GM18517 (cell line): Measurements from ENCODE around the gene TTLL4.

ENCODE experiments used
- ATAC-seq: cut with Tn5 transposase; IDR thresholded peaks from one replicate; pipeline ENCODE4 v1.9.1; 2021; ENCODE audit warnings: mild to moderate bottlenecking, moderate library complexity; ENCODE audit not compliant: unreplicated experiment

The TTLL4 gene

DNA sequence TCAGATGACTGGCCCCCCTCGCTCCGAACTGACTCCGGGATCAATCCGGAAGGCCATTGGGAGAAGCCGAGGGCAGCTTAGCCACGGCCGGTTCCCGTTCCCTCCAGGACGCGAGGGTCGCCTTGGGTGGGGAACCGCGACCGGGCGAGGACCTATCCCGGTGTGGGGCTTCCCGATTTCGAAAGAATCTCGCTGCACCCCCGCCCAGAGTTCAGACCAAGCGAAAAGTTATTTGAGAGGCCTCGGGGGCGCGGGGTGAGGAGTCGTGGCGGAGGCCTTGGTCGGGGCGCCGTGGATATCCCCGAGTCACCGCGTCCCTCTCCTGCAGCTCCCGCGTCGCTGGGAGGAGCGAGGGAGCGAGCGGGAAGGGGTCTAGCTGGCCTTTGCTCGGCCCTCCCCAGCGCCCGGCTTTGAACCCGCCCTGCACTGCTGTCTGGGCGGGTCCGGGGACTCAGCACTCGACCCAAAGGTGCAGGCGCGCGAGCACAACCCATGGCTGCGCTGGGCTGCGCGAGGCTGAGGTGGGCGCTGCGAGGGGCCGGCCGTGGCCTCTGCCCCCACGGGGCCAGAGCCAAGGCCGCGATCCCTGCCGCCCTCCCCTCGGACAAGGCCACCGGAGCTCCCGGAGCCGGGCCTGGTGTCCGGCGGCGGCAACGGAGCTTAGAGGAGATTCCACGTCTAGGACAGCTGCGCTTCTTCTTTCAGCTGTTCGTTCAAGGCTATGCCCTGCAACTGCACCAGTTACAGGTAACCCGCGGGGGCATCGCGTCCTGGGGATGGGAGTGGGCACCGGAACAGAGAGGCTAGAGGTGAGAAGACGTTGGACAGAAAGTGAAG, 71.3 kb downstream of the TTLL4 start, which contains the start of gene CYP27A1:
Gene CYP27A1, plus strand, starts transcription at position 457 of the 837 bp plus-strand sequence. Its CDS starts 36 bp downstream, at position 493.
- no peak for ATAC-seq

DNA sequence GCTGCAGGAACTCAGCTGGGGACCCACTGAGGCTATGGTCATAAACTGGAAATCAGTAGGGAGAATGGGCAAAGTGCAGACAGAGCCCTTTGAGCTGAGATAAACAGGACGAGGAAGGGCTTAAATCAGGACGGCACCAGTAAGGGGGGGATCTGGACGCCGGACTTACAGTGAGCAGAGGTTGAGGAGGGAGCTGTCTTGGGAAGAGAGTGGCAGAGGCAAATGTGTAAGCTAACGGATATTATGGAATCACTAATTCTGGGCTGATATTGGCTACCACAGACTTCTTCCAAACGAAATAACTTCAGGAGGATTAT, 71.9 kb downstream of the TTLL4 start:
- ATAC-seq: no peak

DNA sequence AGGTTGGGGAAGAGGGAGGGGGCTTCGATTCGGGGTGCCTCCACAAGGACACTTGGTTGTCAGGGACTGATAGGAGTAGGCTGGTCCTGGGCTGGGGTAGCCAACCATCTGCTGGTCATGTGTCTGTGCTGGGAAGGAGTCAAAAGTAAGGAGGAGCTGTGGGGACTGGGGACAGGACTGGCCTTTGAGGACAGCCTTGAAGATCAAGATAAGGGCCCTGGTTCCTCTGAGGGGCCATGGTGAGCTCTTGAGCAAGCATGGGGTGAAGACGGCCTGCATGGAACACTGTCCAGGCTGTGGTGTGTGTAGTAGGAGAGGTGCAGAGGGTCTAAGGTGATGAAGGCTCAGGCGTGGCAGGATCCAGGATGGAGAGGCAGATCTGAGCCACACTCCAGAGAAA, 73.1 kb downstream of the TTLL4 start:
- no peak for ATAC-seq

DNA sequence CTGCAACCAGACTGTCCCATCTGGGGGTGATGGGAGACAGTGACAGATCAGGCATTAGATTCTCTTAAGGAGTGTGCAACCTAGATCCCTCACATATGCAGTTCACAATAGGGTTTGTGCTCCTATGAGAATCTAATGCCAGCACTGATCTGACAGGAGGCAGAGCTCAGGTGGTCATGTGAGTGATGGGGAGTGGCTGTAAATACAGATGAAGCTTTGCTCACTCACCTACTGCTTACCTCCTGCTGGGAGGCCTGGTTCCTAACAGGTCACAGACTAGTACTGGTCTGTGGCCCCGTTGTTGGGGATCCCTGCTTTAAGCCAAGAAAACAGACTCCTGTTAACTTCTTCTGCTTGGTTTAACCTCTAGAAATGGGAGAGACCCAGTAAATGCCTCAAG, 74.5 kb downstream of the TTLL4 start:
- no peak for ATAC-seq

DNA sequence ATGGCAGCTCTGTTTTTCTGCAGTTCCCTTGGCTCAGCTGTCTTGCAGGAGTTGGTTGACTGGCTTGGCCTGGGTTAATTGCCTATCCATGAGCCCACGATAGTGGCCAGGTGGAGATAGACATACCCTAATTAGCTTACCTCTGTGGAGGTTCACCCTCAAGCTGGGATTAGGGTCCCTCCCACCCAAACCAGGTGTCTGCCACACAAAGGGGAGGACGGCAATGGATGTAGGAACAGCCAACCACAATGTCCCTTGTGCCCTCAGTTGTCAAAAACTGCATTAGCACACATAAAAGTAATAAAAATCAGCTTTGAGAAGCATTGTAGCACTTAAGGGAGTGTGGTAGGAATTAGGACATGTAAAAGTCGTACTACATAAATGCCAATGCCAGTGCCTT, 75.5 kb downstream of the TTLL4 start:
- ATAC-seq: no peak

DNA sequence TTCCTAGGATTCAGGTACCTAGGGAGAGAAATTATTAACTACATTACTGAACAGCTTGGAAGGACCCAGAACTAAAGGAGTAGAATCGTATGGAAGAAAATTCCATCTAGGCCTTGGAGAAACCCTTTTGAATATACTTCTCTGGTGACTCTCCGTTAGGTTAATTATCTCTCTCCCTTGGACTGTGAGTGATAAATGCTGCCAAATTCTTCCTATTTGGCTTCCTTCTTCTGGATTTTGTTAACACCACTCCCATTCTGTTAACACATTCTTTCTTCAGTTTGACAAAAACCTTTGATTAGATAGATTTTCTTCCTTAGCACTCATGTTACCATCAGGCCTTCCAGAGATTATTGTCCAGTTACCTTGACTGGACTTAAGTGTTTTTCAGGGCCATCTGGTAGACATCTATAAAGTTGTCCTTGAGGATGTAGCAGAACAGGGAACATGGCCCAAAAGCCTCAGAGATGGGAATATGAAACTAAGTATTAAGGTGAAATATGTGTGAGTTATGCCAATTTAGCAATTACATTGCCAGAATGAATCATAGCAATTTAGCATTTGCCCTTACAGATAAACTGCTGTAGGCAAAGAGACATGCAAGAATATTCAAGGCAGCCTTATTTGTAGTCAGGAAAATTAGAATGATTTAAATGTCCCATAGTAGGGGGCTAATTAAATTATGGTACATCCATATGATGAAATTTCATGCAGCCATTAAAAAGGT, 78.1 kb downstream of the TTLL4 start:
- no peak for ATAC-seq

DNA sequence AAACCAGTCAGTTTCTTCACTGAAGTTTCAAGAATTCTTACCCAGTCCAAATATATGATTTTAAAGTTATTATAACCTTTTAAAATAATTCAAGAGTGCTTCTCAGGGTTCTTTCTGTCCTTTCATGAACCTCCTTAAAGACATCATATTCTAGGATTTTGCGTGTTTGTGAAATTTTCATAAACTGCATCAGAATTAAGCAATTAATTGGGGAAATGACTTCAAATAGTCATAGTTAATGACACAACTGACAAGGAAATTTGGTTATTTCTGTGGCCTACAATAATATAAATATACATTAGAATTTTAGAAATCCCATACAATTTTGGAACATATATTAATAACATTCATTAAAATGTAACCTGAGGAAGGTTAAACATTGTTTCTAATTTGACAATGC, 81.8 kb downstream of the TTLL4 start:
- ATAC-seq: no peak

DNA sequence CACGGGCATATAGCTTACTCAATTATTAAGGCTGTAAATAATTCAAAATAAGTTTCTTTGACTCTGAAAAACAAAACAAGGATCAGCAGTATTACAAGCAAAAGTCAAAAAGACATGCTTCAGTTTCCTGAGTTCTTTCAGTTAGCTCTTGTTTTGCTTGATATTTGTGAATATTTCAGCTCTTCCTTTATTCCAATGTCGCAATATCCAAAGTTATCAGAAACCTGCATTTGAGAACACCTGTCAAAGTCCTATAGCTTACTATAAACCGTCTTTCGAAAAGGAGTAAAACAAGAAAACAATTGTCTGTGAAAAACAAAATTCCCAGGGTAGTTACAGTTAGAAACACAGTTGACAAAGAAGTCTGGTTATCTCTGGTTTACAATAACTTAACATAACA, 86.1 kb downstream of the TTLL4 start:
- ATAC-seq: no peak

DNA sequence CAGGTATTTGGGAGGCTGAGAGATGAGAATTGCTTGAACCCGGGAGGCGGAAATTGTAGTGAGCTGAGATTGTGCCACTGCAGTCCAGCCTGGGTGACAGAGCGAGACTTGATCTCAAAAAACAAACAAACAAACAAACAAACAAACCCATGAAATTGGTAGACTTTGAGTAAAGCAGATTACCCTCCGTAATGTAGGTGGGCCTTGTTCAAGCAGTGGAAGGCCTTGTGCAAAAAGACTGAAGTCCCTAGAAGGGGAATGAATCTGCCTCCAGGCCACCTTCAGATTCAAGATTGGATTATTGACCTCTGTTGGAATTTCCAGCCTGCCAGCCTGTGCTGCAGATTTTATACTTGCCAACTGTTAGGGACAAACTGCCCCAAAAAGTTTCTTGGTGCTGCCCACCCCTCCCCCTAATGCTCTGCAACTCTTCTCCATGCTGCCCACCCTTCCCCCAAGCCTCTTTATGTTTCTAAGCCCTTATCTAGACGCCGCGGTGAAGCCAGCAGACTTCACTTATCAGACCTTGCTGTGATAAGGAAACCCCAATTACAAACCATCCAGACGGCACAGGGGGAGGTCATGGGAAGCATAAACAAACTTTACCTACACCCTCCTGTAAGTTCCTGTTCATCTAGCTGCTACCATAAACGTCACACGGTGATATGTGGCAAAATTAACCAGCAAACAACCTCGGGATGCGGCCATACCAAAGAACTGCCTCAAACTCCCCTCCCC, 88.3 kb downstream of the TTLL4 start:
- ATAC-seq: no peak

DNA sequence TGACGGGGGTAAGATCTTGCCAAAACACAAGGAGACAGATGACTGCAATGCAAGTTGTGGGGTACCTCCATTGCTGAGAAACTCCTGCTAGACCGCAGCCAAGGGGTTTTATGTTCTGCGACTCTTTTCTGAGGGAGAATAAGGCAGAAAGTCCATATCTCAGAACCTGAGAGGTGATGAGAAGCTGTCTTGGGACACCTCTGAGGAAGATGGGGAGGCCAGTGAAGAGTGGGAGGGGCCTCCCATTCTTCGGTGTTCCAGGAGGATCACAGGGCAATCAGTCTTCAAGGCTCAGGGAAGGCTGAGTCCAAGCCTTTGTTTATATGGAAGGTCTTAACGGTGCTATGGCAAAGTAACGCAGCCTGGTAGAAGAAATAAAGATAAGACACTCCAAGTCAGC, 89.4 kb downstream of the TTLL4 start:
- ATAC-seq: no peak

DNA sequence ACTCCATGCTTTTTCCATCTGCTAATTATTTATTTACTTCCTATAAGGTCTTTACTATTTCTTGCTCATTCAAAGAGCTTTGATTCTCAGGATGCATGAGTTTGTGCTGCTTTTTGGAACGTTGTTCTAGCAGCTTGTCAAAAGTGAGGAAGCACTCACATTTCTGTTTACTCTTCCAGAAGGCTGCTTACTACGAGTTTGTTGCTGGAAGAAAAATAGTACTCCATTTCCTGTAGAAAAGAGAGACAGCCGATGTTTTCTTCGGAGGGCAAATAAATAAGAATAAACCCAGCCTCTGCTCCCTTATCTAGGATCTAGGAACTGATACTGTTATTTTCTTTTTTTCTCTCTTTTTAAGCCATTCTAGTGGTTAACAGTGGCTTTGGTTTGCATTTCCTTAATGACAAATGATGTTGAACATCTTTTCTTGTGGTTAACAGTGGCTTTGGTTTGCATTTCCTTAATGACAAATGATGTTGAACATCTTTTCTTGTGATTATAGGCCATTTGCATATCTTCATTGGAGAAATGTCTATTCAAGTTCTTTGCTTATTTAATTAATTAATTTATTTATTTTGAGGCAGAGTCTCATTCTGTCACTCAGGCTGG, 91.9 kb downstream of the TTLL4 start:
- ATAC-seq: no peak

DNA sequence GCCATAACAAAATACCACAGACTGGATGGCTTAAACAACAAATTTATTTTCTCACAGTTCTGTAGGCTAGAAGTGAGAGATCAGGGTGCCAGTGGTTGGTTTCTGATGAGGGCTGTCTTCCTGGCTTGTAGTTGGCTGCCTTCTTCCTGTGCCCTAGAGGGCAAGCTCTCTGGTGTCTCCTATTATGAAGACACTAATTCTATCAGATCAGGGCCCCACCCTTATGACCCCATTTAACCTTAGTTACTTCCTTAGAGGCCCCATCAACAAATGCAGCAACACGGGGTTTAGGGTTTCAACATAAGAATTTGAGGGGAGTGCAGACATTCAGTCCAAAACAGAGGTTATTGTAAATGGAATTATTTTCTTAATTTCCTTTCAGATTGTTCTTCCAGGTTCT, 94.2 kb downstream of the TTLL4 start:
- no peak for ATAC-seq
